GM21737 (cell line): ENCODE data around the gene INSYN2B.

ENCODE experiments used
- ATAC-seq: cut with Tn5 transposase; IDR thresholded peaks from one replicate; pipeline ENCODE4 v1.9.1; 2021; ENCODE audit warnings: mild to moderate bottlenecking, moderate library complexity; ENCODE audit not compliant: unreplicated experiment

Gene INSYN2B

DNA sequence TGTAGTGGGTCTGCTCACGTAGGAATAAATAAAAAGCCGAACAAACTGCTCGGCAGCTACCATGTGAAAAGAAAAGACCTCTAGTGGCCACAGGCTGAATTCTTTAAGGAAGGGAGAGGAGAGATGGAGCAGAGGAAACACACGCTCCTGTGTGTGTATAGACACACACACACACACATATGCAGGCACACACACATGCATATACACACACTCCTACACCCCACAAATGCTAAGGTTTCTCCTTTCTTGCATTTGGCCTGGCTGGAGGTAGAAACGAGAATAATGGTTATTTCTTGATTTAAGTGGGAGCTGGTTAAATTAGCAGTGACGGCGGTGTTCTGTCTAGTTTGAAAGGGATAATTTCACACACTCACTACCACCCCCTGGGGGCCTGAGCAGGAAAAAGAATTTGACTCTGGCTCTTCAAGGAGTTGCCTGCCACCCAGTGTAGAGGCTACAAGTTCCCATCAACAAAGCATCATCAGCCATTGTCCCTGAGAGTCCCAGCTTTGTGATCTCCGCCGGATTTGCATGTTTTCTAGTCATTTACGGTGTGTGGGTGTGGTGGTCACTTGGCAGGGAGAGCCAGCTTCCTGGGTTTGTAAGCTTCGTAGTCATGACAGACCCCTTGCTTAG, at the start of gene INSYN2B:
TSS of gene INSYN2B (minus strand) at position 78 of the 636 bp plus-strand sequence. CDS start 96,597 bp downstream, outside the sequence.
- ATAC-seq: no peak

DNA sequence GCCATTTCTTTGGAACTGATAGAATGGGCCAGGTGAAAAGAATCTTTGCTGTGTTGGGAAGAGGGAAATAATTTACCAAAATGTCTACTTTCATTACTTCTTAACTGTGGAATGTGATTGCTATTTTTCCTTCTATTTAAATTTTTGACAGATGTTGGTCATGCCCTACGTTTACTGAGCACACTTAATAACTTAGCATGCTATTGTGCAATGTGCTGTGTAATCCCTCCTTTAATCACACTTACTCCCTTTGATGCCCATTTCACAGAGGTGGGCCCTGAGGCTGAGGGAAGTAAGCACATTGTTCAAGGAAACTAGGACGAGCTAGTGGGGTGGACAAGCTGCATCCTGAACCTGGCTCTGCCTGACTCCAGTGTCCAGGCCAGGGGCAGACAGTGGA, 47.8 kb upstream of the INSYN2B start:
- ATAC-seq: no peak

DNA sequence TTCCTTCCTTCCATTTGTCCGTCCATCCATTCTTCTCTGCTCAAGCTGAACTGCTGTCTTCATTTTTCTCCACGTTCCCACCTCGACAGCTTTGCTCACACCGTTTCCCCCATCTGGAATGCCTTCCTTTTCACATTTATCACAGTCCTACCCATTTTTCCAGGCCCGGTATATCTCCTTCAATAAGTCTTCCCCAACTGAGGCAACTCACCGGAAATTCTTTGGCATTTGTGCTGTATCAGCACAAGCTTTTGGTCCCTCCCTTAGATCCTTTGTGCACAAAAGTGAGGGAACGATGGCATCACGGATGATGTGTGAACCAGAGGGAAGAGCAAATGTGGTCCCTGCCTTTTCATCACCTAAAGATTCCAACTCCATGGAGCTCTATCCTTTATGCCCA, 45.6 kb upstream of the INSYN2B start:
- no peak for ATAC-seq

DNA sequence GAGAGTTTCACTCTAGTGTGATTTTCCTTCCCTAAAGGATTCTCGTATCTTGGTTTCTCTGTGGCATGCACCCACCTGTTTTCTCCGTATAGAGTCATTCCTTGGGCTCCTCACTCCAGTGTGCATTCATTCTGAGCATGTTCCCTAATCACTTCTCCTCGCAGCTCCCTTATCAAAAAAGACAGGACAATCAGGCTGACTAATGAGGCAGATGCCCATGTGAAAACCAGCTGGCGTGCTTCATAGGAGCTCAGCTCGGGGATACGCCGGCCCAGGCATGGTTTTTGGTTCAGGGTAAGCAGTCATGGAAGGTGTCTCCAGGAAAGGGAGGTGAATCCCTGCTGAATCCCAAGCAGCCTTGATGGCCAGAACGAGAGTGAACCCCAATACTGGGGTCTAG, 41.2 kb upstream of the INSYN2B start:
- no peak for ATAC-seq

DNA sequence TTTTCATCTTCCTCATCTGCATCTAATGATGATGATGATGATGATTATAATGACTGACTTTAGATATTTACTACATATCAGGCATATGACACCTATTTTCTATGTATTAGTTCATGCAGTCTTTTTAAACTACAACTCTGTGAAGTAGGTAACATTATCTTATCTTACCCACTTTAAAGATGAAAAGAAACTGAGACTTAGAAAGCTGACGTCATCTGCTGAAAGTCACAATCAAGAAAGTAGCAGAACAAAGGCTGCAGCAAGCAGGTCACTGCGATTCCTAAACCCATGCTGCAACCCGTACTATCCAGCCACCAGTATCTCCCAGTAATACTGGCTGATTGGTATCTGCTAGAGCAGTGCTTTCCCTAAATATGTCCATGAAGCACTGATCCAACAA, 40.1 kb upstream of the INSYN2B start:
- ATAC-seq: no peak

DNA sequence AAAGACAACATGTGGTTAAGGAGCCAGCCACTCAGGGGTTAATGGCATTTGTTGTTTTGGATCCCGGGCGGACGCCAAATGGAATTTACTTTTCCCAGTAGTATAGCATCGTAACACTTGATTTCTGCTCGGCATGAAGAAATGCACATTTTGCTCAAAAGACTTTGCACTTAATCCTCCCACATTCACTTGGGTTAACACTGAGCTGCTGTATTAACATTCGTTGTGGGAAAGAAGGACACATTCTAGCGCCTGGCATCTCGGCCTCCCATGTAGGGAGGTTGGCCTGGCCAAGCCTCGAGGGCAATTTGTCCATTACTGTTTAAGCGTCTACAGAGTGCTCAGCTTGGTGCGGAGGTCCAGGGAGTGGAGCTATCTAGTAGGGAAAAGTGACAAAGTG, 32.3 kb upstream of the INSYN2B start:
- no peak for ATAC-seq

GRCh38 chr5:170011751-170012150, 31.5 kb upstream of the INSYN2B start:
- ATAC-seq: no peak

DNA sequence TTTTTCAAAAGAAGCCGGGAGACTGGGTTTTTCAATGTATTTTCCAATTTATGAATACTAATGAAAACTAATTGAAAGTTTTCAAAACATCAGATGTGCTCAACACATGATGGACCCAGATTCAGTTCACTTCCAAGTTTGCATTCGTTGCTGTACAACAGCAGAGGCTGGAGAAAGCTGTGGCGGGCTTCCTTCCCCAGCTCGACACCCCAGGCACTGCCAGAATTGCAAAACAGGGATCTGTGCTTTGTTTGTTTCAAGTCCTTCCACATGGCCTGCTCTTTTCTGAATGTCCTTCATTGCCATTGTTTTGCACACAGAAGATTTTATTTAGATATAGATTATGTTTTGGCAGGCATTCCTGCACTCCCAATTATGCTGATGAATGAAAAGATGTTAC, 30.3 kb upstream of the INSYN2B start:
- ATAC-seq: no peak

DNA sequence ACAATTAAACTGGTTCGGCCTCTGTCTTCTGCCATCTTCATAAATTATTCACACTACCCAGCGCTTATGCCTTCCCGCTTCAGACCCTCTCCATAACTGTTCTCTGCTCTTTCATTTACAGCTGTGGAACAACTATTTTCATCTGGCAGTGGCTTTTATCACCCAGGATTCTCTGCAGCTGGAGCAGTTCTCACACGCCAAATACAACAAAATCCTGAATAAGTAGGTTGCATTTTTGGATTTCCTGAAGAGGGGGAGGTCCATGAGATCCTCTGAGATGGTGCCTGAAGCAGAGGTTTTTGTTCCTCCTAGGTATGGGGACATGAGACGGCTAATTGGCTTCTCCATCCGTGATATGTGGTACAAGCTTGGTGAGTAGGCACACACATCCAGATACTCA, 28.1 kb upstream of the INSYN2B start:
- no peak for ATAC-seq

DNA sequence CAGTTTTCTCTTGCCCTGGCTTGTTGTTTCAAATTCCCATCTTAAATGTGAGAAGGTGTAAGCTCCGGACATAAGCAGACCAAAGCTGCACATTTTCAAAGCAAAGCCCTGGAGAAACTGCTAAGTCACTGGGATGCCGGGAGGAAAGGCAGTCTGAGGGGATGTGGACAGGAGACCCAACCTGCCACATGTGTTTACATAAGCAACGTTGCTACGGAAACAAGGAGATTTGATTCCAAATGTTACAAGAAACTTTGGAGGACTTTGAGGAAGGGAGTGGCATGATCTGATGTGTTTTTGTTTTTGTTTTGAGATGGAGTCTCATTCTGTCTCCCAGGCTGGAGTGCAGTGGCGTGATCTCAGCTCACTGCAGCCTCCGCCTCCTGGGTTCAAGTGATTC, 25.7 kb upstream of the INSYN2B start:
- ATAC-seq: no peak

DNA sequence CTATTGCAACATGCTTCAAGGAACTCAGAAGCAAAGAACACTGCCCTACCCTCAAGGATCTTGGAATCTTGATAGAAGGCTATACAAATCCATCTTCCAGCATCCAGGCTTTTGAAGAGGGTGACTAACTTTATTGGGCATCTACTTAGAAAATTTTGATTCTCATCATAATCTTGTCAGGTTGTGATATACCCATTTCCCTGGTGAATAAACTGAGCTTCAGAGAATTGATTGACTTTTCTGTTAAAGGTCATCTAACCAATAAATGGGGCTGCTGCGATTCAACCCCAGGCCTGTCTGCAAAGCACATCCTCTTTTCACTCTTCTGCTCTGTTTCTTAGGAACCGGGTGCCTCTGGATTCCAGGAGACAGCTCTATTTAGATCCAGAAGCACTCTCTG, 19.9 kb upstream of the INSYN2B start:
- no peak for ATAC-seq

- ATAC-seq: no peak
Measured at GRCh38 chr5:169999621-170000020, 19.3 kb upstream of the INSYN2B start.

DNA sequence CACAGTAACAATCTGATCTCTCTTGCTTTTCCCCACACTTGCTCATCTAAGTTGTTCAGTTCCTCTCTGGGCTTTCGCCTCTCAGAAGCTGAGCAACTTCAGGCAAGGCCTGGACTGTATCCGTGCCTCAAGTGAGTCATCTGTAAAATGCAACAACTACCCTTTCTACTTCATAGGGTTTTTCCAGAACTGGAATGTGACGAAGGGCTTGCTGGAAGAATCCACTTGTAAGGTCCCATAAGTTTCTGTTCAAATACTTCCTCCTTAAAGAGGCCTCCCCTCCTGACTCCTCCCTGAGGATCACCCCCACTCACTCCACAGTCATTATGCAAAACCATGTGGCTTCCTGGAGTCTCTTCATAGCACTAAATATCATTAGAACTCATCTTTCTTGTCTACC, 17.5 kb upstream of the INSYN2B start:
- ATAC-seq: no peak

GRCh38 chr5:169993485-169993790, 13.1 kb upstream of the INSYN2B start:
- ATAC-seq: no peak

DNA sequence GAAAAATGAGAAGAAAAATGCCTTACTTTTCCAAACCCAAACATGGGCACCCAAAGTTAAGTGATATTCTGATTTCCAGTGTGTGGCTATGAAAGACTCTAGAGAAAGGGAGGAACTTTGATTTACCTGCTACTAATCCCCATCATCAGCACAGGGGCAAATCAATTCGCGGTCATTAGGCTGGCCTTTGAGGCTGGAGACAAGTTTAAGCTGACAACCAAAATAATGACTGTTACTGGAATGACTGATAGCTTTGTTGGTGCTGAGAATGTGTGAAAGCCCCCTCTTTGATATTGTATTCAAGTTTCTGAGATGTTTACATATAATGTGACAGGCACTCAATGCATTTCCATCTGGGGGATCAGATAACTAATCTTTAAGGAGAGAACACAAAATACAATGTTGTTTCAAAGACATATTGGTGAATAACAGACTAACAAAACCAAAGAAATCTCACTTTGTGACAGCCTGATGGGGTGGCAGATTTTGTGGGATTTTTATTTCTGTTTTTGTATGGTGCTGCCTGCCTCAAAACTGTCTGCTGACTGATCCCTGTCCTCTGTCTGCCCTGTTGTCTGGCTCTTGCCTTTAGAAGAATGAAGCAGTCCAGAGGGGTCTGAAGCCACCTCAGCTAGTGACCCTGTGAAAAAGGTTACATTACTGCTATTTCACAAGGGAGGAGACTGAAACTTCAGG, 12.6 kb upstream of the INSYN2B start:
- no peak for ATAC-seq

GRCh38 chr5:169991115-169991869, 11.0 kb upstream of the INSYN2B start:
- ATAC-seq: no peak

DNA sequence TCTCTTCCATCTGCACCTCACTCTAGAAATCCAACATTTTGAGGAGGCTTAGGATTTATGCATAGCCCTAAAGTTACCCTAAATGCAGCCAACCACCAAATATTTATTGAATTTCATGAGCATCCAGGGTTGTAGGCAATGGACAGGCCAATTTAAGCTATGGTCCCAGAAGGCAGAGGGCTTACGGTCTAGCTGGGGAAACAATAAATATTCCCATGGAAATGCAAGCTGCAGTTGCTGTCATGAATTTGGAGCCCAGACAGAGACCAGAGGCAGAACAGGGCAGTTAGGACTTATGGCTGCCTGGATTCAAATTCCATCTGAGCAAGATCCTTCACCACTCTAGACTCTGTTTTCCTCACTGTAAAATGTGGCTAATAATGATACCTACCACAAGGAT, 9.1 kb upstream of the INSYN2B start:
- no peak for ATAC-seq

DNA sequence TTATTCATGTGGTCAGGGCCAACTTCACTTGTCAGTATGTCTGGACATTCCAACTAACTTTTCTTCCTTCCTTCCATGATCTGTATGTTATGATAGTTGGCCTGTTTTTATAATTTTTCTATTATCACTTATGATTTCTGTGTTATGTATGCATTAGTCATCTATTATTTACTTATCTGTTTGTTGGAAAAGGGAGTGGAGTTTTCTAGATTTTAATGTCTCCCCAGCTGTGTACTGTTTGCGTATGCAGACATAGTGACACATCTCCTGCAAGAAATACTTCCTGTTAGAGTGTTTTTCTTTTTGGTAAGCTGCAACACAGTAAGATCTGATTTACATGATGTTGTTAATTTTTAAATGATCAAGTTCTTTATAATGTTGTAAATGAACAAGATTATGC, 8.7 kb upstream of the INSYN2B start:
- no peak for ATAC-seq

DNA sequence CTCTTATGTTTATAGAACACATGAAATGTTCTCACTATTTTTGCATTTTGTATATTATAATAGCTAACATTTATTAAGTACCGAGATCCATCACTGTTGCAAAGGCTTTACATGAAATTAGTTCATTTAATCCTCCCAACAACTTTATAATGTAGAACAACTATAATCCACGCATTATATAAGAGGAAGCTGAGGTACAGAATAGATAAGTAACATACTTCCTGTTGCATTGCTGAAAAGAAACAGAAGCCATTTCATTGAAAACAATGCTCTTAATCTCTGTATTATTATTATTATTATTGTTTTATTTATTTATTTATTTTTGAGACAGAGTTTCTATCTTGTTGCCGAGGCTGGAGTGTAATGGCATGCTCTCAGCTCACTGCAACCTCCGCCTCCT, 7.9 kb upstream of the INSYN2B start:
- no peak for ATAC-seq

- ATAC-seq: no peak
Measured at GRCh38 chr5:169979871-169980270, 424 bp downstream of the INSYN2B start.

GRCh38 chr5:169978714-169979113, 1.6 kb downstream of the INSYN2B start:
- ATAC-seq: no peak

- no peak for ATAC-seq
Measured at GRCh38 chr5:169974121-169974770, 6.0 kb downstream of the INSYN2B start.
